GM23338 (cell line): ENCODE measurements around the gene RHOA. TPM values are rescaled to one million over a fixed set of nuclear protein-coding genes. Genes with fewer than 3 reads are reported as not detected.

Experiments used
- ATAC-seq: fragments of 200-7000 bp; cut with Tn5 transposase; 3 replicates; pipeline ENCODE4 v1.9.1; 2020
- DNase-seq: peaks from one replicate; pipeline ENCODE4 v3.0.0-alpha.2; 2015; ENCODE audit warnings: low spot score
- H2AFZ ChIP-seq: fragments of 200-600 bp; sonication (generic); 2 replicates; pipeline ENCODE4 v1.8.0; 2016; ENCODE audit warnings: antibody characterized with exemption, mild to moderate bottlenecking, moderate library complexity
- H3F3A ChIP-seq: fragments of 200-600 bp; sonication (generic); replicated peaks from 2 replicates; pipeline ENCODE4 v1.8.0; 2017; ENCODE audit warnings: antibody characterized with exemption, mixed run types, low read depth
- H3K27ac ChIP-seq: fragments of 200-600 bp; sonication (generic); 2 replicates; pipeline ENCODE4 v1.6.1; 2016; ENCODE audit warnings: low read depth
- H3K27me3 ChIP-seq: fragments of 200-600 bp; sonication (generic); 2 replicates; pipeline ENCODE4 v1.8.0; 2016; ENCODE audit warnings: mild to moderate bottlenecking, mixed run types, moderate library complexity; ENCODE audit not compliant: insufficient read depth
- H3K36me3 ChIP-seq: fragments of 200-600 bp; sonication (generic); 2 replicates; pipeline ENCODE4 v1.8.0; 2016; ENCODE audit warnings: mild to moderate bottlenecking; ENCODE audit not compliant: insufficient read depth
- H3K4me1 ChIP-seq: fragments of 200-600 bp; sonication (generic); 2 replicates; pipeline ENCODE4 v1.8.0; 2016; ENCODE audit warnings: mild to moderate bottlenecking, moderate library complexity; ENCODE audit not compliant: insufficient read depth
- H3K4me2 ChIP-seq: fragments of 200-600 bp; sonication (generic); 2 replicates; pipeline ENCODE4 v1.7.1; 2017; ENCODE audit warnings: mixed run types
- H3K4me3 ChIP-seq: fragments of 200-600 bp; sonication (generic); 2 replicates; pipeline ENCODE4 v1.6.1; 2016; ENCODE audit warnings: mixed run types
- H3K79me2 ChIP-seq: fragments of 200-600 bp; sonication (generic); replicated peaks from 2 replicates; pipeline ENCODE4 v1.8.0; 2017; ENCODE audit warnings: mild to moderate bottlenecking; ENCODE audit not compliant: insufficient read depth
- H3K9me2 ChIP-seq: fragments of 200-600 bp; sonication (generic); 2 replicates; pipeline ENCODE4 v1.8.0; 2017; ENCODE audit not compliant: insufficient read depth
- H4K20me1 ChIP-seq: fragments of 200-600 bp; sonication (generic); replicated peaks from 2 replicates; pipeline ENCODE4 v1.8.0; 2017; ENCODE audit warnings: mild to moderate bottlenecking; ENCODE audit not compliant: insufficient read depth
- H3K27ac Mint-ChIP-seq: 2 replicates; pipeline ENCODE4 v1.8.0; 2020; ENCODE audit warnings: inconsistent platforms, mild to moderate bottlenecking, moderate library complexity, mixed read lengths
- H3K27me3 Mint-ChIP-seq: 3 replicates; pipeline ENCODE4 v1.8.0; 2022; ENCODE audit warnings: low read depth, mild to moderate bottlenecking, moderate library complexity, mixed read lengths, inconsistent platforms; ENCODE audit not compliant: insufficient read depth, poor library complexity
- H3K36me3 Mint-ChIP-seq: 3 replicates; pipeline ENCODE4 v1.8.0; 2021; ENCODE audit warnings: low read depth, mild to moderate bottlenecking, inconsistent platforms, moderate library complexity, mixed read lengths
- H3K4me1 Mint-ChIP-seq: 3 replicates; pipeline ENCODE4 v1.8.0; 2020; ENCODE audit warnings: mild to moderate bottlenecking, inconsistent platforms, mixed read lengths
- H3K4me3 Mint-ChIP-seq: 3 replicates; pipeline ENCODE4 v1.8.0; 2021; ENCODE audit warnings: moderate library complexity, mild to moderate bottlenecking, inconsistent platforms, mixed read lengths
- H3K9me3 Mint-ChIP-seq: 3 replicates; pipeline ENCODE4 v1.8.0; 2020; ENCODE audit warnings: moderate library complexity, mild to moderate bottlenecking, inconsistent platforms, mixed read lengths
- CREB1 ChIP-seq: fragments of 250-450 bp; sonication (Bioruptor Pico); IDR thresholded peaks from 2 replicates; pipeline ENCODE4 v1.5.0; 2020; ENCODE audit warnings: low read depth, mild to moderate bottlenecking, moderate library complexity
- EZH2 ChIP-seq: fragments of 200-600 bp; sonication (generic); IDR thresholded peaks from one replicate; pipeline ENCODE4 v1.8.0; 2017; ENCODE audit warnings: antibody characterized with exemption, mild to moderate bottlenecking, low read depth; ENCODE audit not compliant: unreplicated experiment
- JUNB ChIP-seq: IDR thresholded peaks from one replicate; pipeline ENCODE4 v1.6.1; 2016; ENCODE audit warnings: antibody characterized with exemption; ENCODE audit not compliant: unreplicated experiment
- NANOG ChIP-seq: IDR thresholded peaks from 2 replicates; pipeline ENCODE4 v1.6.1; 2016; ENCODE audit warnings: antibody characterized with exemption, borderline replicate concordance
- POLR2AphosphoS5 ChIP-seq: IDR thresholded peaks from 2 replicates; pipeline ENCODE4 v1.6.1; 2016; ENCODE audit warnings: antibody characterized with exemption, low read depth
- STAT1 ChIP-seq: IDR thresholded peaks from one replicate; pipeline ENCODE4 v1.6.1; 2016; ENCODE audit warnings: antibody characterized with exemption; ENCODE audit not compliant: unreplicated experiment
- ZNF114 ChIP-seq: fragments of 250-450 bp; sonication (Bioruptor Pico); IDR thresholded peaks from 2 replicates; pipeline ENCODE4 v1.5.0; 2020; ENCODE audit warnings: mild to moderate bottlenecking, moderate library complexity
- polyA plus RNA-seq: library from polyadenylated mRNA; unstranded; fragments of >200 nt; fragmentation: Nextera tagmentation; extraction: Ambion mirVana; gene quantifications from 2 replicates; pipeline ENCODE4 v1.2.1, GENCODE V29; 2016
- total RNA-seq: library from RNA; depleted of rRNA; stranded (reverse); fragments of >200 nt; shearing (Covaris generic); gene quantifications from 2 replicates; pipeline ENCODE4 v1.2.3, GENCODE V29; 2014
- TF ChIP-seq, protein P1 (sequence below): IDR thresholded peaks from one replicate; pipeline ENCODE4 v1.6.1; 2018; ENCODE audit warnings: antibody characterized with exemption; ENCODE audit not compliant: unreplicated experiment
- TF ChIP-seq, protein P2 (sequence below): IDR thresholded peaks from 2 replicates; pipeline ENCODE4 v1.6.1; 2016; ENCODE audit warnings: antibody characterized with exemption
- TF ChIP-seq, protein P3 (sequence below), 2 experiments: fragments of 200-600 bp in 1 of 2; sonication (generic) in 1 of 2; conservative IDR thresholded peaks; 2 replicates each; pipeline versions ENCODE4 v1.5.1 to v1.6.1; 2016 to 2017; ENCODE audit warnings: antibody characterized with exemption in 2 of 2, low read depth in 2 of 2, mild to moderate bottlenecking in 2 of 2, moderate library complexity in 1 of 2

RHOA gene
- total and polyA plus RNA-seq, 2 experiments from 2014 or later: 248 to 373 TPM

DNA sequence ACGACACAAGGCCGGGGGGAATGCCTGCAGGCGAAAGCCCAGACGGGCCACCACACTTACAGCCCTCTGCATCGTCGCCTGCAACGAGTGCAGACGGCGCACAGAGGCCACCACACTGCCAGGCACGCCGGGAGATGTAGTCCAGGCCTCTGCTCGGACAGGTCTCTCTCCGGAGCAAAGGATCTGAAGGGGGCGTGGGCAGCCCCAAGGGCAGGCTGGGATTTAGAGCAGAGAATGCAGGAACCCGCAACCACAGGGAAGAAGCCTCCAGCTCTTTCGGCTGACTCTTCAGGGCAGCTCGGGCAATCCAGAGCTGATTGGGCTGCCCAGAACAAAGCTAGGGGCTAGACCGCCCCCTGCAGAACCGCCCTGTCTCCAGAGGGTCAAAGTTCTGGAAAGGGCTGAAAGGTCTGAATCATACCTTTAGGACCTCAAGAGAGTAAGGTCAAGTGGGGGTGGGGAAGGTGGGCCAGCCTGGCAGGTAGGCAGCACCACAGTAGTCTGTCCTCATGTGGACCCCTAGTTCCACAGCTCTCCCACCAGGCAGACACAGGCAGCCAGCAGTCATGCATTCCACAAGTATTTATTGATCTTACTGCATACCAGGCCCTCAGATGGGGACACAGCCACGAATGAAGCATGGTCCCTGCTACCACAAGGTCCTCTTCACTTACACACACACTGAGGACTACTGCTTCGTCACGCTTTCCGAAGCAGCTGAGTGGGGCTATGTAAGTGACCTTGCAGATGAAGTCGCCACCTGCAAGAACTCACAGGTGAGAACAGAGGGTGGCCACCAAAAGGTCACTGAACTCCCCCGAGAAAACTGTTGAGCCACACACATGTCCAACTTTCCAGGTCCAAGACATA is 10.8 kb upstream of the RHOA start, which contains the start of gene AMT:
Gene AMT, minus strand, starts transcription at position 95 of the 870 bp plus-strand sequence. Its CDS starts 23 bp downstream, at position 72.
- Histone ChIP-seq H3K4me1 (peaks cover 5% of the 10 kb centered on the region; the same call in 1 of the 2 replicates), H2AFZ (peak within 1 kb of the TSS; percentile 74), H3F3A (peaks cover 4% of the 10 kb centered on the region), H3K27me3 (no peaks in the 10 kb centered on the region), H3K4me3 (peak within 1 kb of the TSS; percentile 69), H3K27ac (peak within 1 kb of the TSS; percentile 89), H4K20me1 (no peaks in the 10 kb centered on the region), H3K79me2 (peaks cover 6% of the 10 kb centered on the region; the same call in 1 of the 2 replicates), H3K36me3 (no peaks in the 10 kb centered on the region), H3K4me2 (peak within 1 kb of the TSS; percentile 87), H3K9me2 (no peaks in the 10 kb centered on the region)
- no peaks in the 10 kb centered on the region for H3K9me3 Mint-ChIP-seq
- H3K4me1 Mint-ChIP-seq: peaks cover 12% of the 10 kb centered on the region
- H3K4me3 Mint-ChIP-seq: peak within 1 kb of the TSS; percentile 97
- ATAC-seq (peak; percentile 98), DNase-seq (peak; percentile 96)
- H3K27ac Mint-ChIP-seq: peak within 1 kb of the TSS; percentile 97
- peak; percentile 71; the same call in 1 of the 2 replicates for TF ChIP-seq POLR2AphosphoS5
- TF ChIP-seq NANOG: no peak
- no peak for TF ChIP-seq ZNF114
- no peak for TF ChIP-seq EZH2
- TF ChIP-seq STAT1: no peak
- TF ChIP-seq, protein P1, sequence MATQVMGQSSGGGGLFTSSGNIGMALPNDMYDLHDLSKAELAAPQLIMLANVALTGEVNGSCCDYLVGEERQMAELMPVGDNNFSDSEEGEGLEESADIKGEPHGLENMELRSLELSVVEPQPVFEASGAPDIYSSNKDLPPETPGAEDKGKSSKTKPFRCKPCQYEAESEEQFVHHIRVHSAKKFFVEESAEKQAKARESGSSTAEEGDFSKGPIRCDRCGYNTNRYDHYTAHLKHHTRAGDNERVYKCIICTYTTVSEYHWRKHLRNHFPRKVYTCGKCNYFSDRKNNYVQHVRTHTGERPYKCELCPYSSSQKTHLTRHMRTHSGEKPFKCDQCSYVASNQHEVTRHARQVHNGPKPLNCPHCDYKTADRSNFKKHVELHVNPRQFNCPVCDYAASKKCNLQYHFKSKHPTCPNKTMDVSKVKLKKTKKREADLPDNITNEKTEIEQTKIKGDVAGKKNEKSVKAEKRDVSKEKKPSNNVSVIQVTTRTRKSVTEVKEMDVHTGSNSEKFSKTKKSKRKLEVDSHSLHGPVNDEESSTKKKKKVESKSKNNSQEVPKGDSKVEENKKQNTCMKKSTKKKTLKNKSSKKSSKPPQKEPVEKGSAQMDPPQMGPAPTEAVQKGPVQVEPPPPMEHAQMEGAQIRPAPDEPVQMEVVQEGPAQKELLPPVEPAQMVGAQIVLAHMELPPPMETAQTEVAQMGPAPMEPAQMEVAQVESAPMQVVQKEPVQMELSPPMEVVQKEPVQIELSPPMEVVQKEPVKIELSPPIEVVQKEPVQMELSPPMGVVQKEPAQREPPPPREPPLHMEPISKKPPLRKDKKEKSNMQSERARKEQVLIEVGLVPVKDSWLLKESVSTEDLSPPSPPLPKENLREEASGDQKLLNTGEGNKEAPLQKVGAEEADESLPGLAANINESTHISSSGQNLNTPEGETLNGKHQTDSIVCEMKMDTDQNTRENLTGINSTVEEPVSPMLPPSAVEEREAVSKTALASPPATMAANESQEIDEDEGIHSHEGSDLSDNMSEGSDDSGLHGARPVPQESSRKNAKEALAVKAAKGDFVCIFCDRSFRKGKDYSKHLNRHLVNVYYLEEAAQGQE: no peak
- TF ChIP-seq, protein P2, sequence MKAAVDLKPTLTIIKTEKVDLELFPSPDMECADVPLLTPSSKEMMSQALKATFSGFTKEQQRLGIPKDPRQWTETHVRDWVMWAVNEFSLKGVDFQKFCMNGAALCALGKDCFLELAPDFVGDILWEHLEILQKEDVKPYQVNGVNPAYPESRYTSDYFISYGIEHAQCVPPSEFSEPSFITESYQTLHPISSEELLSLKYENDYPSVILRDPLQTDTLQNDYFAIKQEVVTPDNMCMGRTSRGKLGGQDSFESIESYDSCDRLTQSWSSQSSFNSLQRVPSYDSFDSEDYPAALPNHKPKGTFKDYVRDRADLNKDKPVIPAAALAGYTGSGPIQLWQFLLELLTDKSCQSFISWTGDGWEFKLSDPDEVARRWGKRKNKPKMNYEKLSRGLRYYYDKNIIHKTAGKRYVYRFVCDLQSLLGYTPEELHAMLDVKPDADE: peak; percentile 94
- no peak for TF ChIP-seq JUNB
- TF ChIP-seq, protein P3, sequence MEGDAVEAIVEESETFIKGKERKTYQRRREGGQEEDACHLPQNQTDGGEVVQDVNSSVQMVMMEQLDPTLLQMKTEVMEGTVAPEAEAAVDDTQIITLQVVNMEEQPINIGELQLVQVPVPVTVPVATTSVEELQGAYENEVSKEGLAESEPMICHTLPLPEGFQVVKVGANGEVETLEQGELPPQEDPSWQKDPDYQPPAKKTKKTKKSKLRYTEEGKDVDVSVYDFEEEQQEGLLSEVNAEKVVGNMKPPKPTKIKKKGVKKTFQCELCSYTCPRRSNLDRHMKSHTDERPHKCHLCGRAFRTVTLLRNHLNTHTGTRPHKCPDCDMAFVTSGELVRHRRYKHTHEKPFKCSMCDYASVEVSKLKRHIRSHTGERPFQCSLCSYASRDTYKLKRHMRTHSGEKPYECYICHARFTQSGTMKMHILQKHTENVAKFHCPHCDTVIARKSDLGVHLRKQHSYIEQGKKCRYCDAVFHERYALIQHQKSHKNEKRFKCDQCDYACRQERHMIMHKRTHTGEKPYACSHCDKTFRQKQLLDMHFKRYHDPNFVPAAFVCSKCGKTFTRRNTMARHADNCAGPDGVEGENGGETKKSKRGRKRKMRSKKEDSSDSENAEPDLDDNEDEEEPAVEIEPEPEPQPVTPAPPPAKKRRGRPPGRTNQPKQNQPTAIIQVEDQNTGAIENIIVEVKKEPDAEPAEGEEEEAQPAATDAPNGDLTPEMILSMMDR (conservative IDR thresholded peaks at IDR 0.05; ENCODE audit: low read depth in 2 of 2): peak; percentile 2 to 27; a peak in 2 of 4 replicates
- TF ChIP-seq CREB1 (CRISPR knock-in tag): peak; percentile 94
- peaks cover 8% of the 10 kb centered on the region for H3K36me3 Mint-ChIP-seq
- peaks cover 15% of the 10 kb centered on the region for H3K27me3 Mint-ChIP-seq
